Panc1 (cell line): ENCODE measurements around the gene PRAMEF17. TPM values are rescaled to one million over a fixed set of nuclear protein-coding genes. Genes with fewer than 3 reads are reported as not detected.
"Not testable (repeated sequence)": the region's sequence is repeated elsewhere in the genome, so short reads cannot be mapped to it uniquely, and the experiment has no call there.

Experiments used
- ATAC-seq: fragments of 200-7000 bp; cut with Tn5 transposase; 2 replicates; pipeline ENCODE4 v1.9.1; 2020; ENCODE audit warnings: mild to moderate bottlenecking, moderate library complexity
- Bru-seq: library from RNA; stranded (reverse); fragments of 400-500 nt; gene quantifications from one replicate; lab custom pipeline; 2021; lab: Mats Ljungman, UMichigan
- BruChase-seq, 2 experiments: library from RNA; stranded (reverse); fragments of 400-500 nt; gene quantifications; one replicate each; lab custom pipeline; 2021; lab: Mats Ljungman, UMichigan
- BruUV-seq: library from RNA; stranded (reverse); fragments of 400-500 nt; replicated peaks from 2 replicates; lab custom pipeline; 2021; lab: Mats Ljungman, UMichigan
- CTCF ChIA-PET: fragments of 300-600 bp; sonication (Branson Sonifier 250); formaldehyde crosslinking; loops from one replicate; lab custom pipeline; 2022; ENCODE audit warnings: antibody characterized with exemption; lab: Charles Lee
- POLR2A ChIA-PET: fragments of 300-600 bp; sonication (Branson Sonifier 250); formaldehyde crosslinking; loops from one replicate; lab custom pipeline; 2022; ENCODE audit warnings: antibody characterized with exemption; lab: Charles Lee
- DNase-seq: peaks from one replicate; pipeline ENCODE4 v3.0.0-alpha.2; 2010; ENCODE audit warnings: low read depth, low spot score
- H3K27ac ChIP-seq: 2 replicates; pipeline ENCODE4 v1.5.1; 2011; ENCODE audit warnings: mild to moderate bottlenecking, low read length, inconsistent platforms
- H3K27me3 ChIP-seq: fragments of 200-500 bp; sonication (Bioruptor generic); 2 replicates; pipeline ENCODE4 v1.6.0; 2014; ENCODE audit warnings: low read length, inconsistent platforms; ENCODE audit not compliant: control insufficient read depth, insufficient read depth
- H3K36me3 ChIP-seq: fragments of 200-500 bp; sonication (Bioruptor generic); 2 replicates; pipeline ENCODE4 v1.5.1; 2014; ENCODE audit warnings: inconsistent platforms, mild to moderate bottlenecking, low read length, moderate library complexity; ENCODE audit not compliant: control insufficient read depth, insufficient read depth
- H3K4me1 ChIP-seq: 2 replicates; pipeline ENCODE4 v1.5.1; 2011; ENCODE audit warnings: inconsistent platforms, mild to moderate bottlenecking, low read length, moderate library complexity; ENCODE audit not compliant: control insufficient read depth, insufficient read depth
- H3K4me3 ChIP-seq, 2 experiments: 2 replicates each; pipeline ENCODE4 v1.5.1; 2011 to 2012; ENCODE audit warnings: low read depth in 2 of 2, low read length in 2 of 2, mild to moderate bottlenecking in 2 of 2, inconsistent platforms in 1 of 2, moderate library complexity in 1 of 2
- H3K9me3 ChIP-seq: fragments of 200-500 bp; sonication (Bioruptor generic); 2 replicates; pipeline ENCODE4 v1.5.1; 2014; ENCODE audit warnings: low read depth, mild to moderate bottlenecking, inconsistent platforms, low read length, moderate library complexity; ENCODE audit not compliant: control insufficient read depth, insufficient read depth
- in situ Hi-C: cut with HindIII; loops from 2 replicates; pipeline ENCODE4 v1.10.0; 2016; ENCODE audit warnings: low sequenced_read_pairs, low pct_unique_long_range_greater_than_20kb
- intact Hi-C: fragments of 100-400 bp; cut with micrococcal nuclease; formaldehyde crosslinking; loops from one replicate; pipeline ENCODE4 v1.10.0; 2022; ENCODE audit not compliant: unreplicated experiment
- long read RNA-seq: library from polyadenylated mRNA; unstranded; transcript quantifications from one replicate; pipeline ENCODE4 v2.0.0, GENCODE V29; 2021; ENCODE audit not compliant: unreplicated experiment
- polyA plus RNA-seq: library from polyadenylated mRNA; unstranded; fragments of >200 nt; gene quantifications from one replicate; pipeline ENCODE4 v1.2.1, GENCODE V29; 2012; ENCODE audit warnings: missing spikeins; ENCODE audit not compliant: insufficient read length
- total RNA-seq: library from RNA; stranded (reverse); gene quantifications from one replicate; pipeline ENCODE4 v1.2.1, GENCODE V29; 2021; ENCODE audit not compliant: unreplicated experiment

Gene PRAMEF17
- total RNA-seq: not detected
- not detected for polyA plus RNA-seq
- Bru-seq, nascent RNA: not detected
- not detected for BruChase-seq, experiment 1, labeled RNA remaining after a 2-hour chase
- not detected for BruChase-seq, experiment 2, labeled RNA remaining after a 6-hour chase
- long read RNA-seq: 0 reads

GRCh38 chr1:13389332-13389731, at the start of gene PRAMEF17:
TSS of gene PRAMEF17 (plus strand) at chr1:13389632. CDS start at chr1:13389658, 26 bp downstream.
- H3K9me3 ChIP-seq, H3K27me3 ChIP-seq, H3K4me1 ChIP-seq, ATAC-seq, H3K27ac ChIP-seq, POLR2A ChIA-PET, H3K36me3 ChIP-seq, DNase-seq, in situ Hi-C loops, intact Hi-C loops, H3K4me3 ChIP-seq, BruUV-seq, CTCF ChIA-PET: not testable (repeated sequence)

GRCh38 chr1:13342496-13342895, 46.9 kb upstream of the PRAMEF17 start:
- H3K27me3 ChIP-seq, CTCF ChIA-PET, H3K4me3 ChIP-seq, H3K9me3 ChIP-seq, H3K36me3 ChIP-seq, H3K4me1 ChIP-seq, in situ Hi-C loops, ATAC-seq, POLR2A ChIA-PET, intact Hi-C loops, DNase-seq, H3K27ac ChIP-seq, BruUV-seq: not testable (repeated sequence)

- H3K27ac ChIP-seq, H3K27me3 ChIP-seq, BruUV-seq, H3K36me3 ChIP-seq, H3K4me1 ChIP-seq, H3K9me3 ChIP-seq, CTCF ChIA-PET, in situ Hi-C loops, ATAC-seq, H3K4me3 ChIP-seq, DNase-seq, intact Hi-C loops, POLR2A ChIA-PET: not testable (repeated sequence)
Observed at GRCh38 chr1:13347034-13347433, 42.4 kb upstream of the PRAMEF17 start, which contains the start of gene PRAMEF14. TSS of gene PRAMEF14 (minus strand) at chr1:13347134. CDS start at chr1:13345314, 1,820 bp downstream.

- H3K4me3 ChIP-seq, H3K27ac ChIP-seq, ATAC-seq, H3K36me3 ChIP-seq, in situ Hi-C loops, CTCF ChIA-PET, H3K4me1 ChIP-seq, H3K9me3 ChIP-seq, H3K27me3 ChIP-seq, BruUV-seq, intact Hi-C loops, DNase-seq, POLR2A ChIA-PET: not testable (repeated sequence)
Observed at GRCh38 chr1:13353476-13353875, 36.0 kb upstream of the PRAMEF17 start.

GRCh38 chr1:13354475-13354874, 35.0 kb upstream of the PRAMEF17 start:
- POLR2A ChIA-PET, in situ Hi-C loops, H3K9me3 ChIP-seq, H3K27me3 ChIP-seq, H3K27ac ChIP-seq, intact Hi-C loops, CTCF ChIA-PET, H3K4me1 ChIP-seq, BruUV-seq, H3K36me3 ChIP-seq, DNase-seq, ATAC-seq, H3K4me3 ChIP-seq: not testable (repeated sequence)
